ENCODE measurements around the gene TBC1D4. TPM values are rescaled to one million over a fixed set of nuclear protein-coding genes. Genes with fewer than 3 reads are reported as not detected.

Gene TBC1D4
- total and polyA plus RNA-seq, 10 of the 15 experiments (the other 5 are each of a cell fraction or from before 2014, with no cell fraction given): 11.0 to 38.6 (median 25.5) TPM

DNA sequence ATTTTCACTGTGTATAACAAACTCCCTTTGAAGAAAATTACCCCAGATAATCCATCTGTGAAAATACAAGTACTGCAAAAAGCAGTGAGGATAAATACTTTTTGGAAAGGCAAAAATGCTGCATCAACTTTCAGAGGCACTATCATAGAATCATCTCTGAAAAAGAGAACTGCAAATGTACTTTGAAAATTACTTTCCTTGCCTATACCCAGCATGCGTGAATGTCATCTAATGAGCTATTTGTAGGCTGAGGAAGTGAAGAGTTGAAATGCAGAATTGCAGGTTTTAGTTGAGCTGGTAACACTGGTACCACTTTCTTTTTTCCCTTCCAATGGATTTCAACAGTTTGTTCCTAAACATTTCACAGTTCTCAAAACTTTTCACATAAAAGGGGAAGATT, 196.7 kb downstream of the TBC1D4 start:
- Histone ChIP-seq H4K20me1 (ENCODE audit: control insufficient read depth, insufficient read depth) (no peaks in the 10 kb centered on the region), H3K4me2 (ENCODE audit: control insufficient read depth, insufficient read depth) (no peak overlapping the region), H3K79me2 (ENCODE audit: control insufficient read depth, insufficient read depth, low read length) (no peaks in the 10 kb centered on the region), H2AFZ (ENCODE audit: control insufficient read depth, low read depth, low read length) (no peak overlapping the region), H3K27me3 (replicated peaks in 1 of 2; ENCODE audit: control insufficient read depth in 2 of 2, insufficient read depth in 2 of 2, low read length in 1 of 2) (no peaks in the 10 kb centered on the region), H3K9ac (ENCODE audit: control insufficient read depth, insufficient read depth, low read length) (no peak overlapping the region), H3K27ac (ENCODE audit: control insufficient read depth, insufficient read depth) (no peak overlapping the region), H3K4me3 (no peak overlapping the region), H3K4me1 (ENCODE audit: control insufficient read depth, insufficient read depth, low read length) (no peaks in the 10 kb centered on the region), H3K9me3 (replicated peaks; ENCODE audit: control insufficient read depth, insufficient read depth, low read length) (no peaks in the 10 kb centered on the region; the same call in 2 of the 3 replicates), H3K36me3 (ENCODE audit: control insufficient read depth in 2 of 2, insufficient read depth in 2 of 2, low read length in 1 of 2) (peaks cover 0 to 4% of the 10 kb centered on the region in 2 experiments; a peak in 3 of 4 replicates)
- ChIA-PET CTCF (interaction anchor here (0.6 to 1.6 kb wide), 3 partner anchors 22 to 1695 kb away, joined by 3 to 8 read pairs (median 3); no protein-coding TSS in a partner anchor), RAD21 (ENCODE audit: unreplicated experiment) (interaction anchor here (0.7 to 1.5 kb wide), 5 partner anchors 10 to 81 kb away, joined by 3 to 10 read pairs (median 3); no protein-coding TSS in a partner anchor), SMC1A (ENCODE audit: uncharacterized antibody, unreplicated experiment) (interaction anchor here (0.8 to 1.8 kb wide), 9 partner anchors 8 to 87 kb away, joined by 3 to 7 read pairs (median 4); no protein-coding TSS in a partner anchor), POLR2A (interaction anchor here (1.0 kb wide), 1 partner anchor 41 kb away, joined by 3 read pairs; no protein-coding TSS in a partner anchor)
- WGBS (ENCODE audit: insufficient coverage, insufficient replicate concordance, low lambda C conversion rate, missing lambda C conversion rate): 0% methylated on average over 1 of the region's 1 CpG
- in situ Hi-C loops (cut with MboI): no loop called here
- DNase-seq (ENCODE audit: low read depth, low spot score): no peak
- peak; percentile 57 for ATAC-seq
- BruUV-seq (replicated peaks): TSS peak; percentile 46
- FAIRE-seq: peak; percentile 18
- TF ChIP-seq ZNF24 (IDR thresholded peaks at IDR 0.05): peak; percentile 75
- TF ChIP-seq, protein P1, sequence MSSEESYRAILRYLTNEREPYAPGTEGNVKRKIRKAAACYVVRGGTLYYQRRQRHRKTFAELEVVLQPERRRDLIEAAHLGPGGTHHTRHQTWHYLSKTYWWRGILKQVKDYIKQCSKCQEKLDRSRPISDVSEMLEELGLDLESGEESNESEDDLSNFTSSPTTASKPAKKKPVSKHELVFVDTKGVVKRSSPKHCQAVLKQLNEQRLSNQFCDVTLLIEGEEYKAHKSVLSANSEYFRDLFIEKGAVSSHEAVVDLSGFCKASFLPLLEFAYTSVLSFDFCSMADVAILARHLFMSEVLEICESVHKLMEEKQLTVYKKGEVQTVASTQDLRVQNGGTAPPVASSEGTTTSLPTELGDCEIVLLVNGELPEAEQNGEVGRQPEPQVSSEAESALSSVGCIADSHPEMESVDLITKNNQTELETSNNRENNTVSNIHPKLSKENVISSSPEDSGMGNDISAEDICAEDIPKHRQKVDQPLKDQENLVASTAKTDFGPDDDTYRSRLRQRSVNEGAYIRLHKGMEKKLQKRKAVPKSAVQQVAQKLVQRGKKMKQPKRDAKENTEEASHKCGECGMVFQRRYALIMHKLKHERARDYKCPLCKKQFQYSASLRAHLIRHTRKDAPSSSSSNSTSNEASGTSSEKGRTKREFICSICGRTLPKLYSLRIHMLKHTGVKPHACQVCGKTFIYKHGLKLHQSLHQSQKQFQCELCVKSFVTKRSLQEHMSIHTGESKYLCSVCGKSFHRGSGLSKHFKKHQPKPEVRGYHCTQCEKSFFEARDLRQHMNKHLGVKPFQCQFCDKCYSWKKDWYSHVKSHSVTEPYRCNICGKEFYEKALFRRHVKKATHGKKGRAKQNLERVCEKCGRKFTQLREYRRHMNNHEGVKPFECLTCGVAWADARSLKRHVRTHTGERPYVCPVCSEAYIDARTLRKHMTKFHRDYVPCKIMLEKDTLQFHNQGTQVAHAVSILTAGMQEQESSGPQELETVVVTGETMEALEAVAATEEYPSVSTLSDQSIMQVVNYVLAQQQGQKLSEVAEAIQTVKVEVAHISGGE (CRISPR knock-in tag; IDR thresholded peaks at IDR 0.05): no peak
- TF ChIP-seq SPI1 (IDR thresholded peaks at IDR 0.05; ENCODE audit: borderline replicate concordance, insufficient read depth, low read depth, low read length): peak; percentile 72
- intact Hi-C loops (cut with micrococcal nuclease; ENCODE audit: unreplicated experiment): no loop called here

All from GM12878 (cell line).